Upper lobe of left lung (tissue), 4 donors: ENCODE measurements around the gene C11orf97.

Source experiments
- POLR2A ChIP-seq, 4 donors: fragments of 450-650 bp; IDR thresholded peaks; one replicate each; pipeline ENCODE4 v1.5.1; 2016 to 2017; ENCODE audit warnings: antibody characterized with exemption in 4 of 4, mild to moderate bottlenecking in 2 of 4
- POLR2AphosphoS5 ChIP-seq, 2 donors: sonication (generic); formaldehyde crosslinking; IDR thresholded peaks; one replicate each; pipeline ENCODE4 v1.5.1; 2017; ENCODE audit warnings: antibody characterized with exemption in 2 of 2
- TF ChIP-seq, protein P1 (sequence below), 6 experiments: fragments of 450-650 bp in 4 of 6; fragments of 200-600 bp in 2 of 6; sonication (generic) in 2 of 6; IDR thresholded peaks; one replicate each; pipeline ENCODE4 v1.5.1; 2016 to 2019; ENCODE audit warnings: antibody characterized with exemption in 6 of 6

DNA sequence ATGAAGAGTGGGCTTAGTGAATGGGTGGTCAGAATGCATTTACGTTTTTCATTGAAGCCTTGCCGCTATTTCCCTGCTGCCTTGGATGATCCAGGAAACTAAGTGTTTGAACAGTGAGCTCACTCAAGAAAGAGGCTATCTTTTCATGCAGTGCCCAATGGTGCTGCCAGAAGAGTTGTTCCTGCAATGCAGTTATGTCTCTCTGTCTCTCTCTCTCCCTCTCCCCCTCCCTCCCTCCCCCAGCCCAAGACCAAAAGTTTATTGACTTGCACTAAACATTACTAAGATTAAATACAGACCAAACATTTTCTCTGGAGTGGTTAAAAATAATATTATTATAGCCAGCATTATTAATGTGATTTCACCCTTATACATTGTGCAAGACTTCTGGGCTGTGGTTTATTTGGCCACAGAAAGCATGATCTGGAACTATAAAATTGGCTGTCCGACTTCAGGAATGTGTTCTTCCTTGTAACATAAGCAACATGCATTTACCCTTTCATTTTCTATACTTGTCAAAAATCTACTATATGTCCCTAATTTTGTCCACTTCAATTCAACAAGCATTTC lies 24.9 kb downstream of the C11orf97 start:
- TF ChIP-seq, protein P1, sequence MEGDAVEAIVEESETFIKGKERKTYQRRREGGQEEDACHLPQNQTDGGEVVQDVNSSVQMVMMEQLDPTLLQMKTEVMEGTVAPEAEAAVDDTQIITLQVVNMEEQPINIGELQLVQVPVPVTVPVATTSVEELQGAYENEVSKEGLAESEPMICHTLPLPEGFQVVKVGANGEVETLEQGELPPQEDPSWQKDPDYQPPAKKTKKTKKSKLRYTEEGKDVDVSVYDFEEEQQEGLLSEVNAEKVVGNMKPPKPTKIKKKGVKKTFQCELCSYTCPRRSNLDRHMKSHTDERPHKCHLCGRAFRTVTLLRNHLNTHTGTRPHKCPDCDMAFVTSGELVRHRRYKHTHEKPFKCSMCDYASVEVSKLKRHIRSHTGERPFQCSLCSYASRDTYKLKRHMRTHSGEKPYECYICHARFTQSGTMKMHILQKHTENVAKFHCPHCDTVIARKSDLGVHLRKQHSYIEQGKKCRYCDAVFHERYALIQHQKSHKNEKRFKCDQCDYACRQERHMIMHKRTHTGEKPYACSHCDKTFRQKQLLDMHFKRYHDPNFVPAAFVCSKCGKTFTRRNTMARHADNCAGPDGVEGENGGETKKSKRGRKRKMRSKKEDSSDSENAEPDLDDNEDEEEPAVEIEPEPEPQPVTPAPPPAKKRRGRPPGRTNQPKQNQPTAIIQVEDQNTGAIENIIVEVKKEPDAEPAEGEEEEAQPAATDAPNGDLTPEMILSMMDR (IDR thresholded peaks at IDR 0.05): no peak
- TF ChIP-seq POLR2A (IDR thresholded peaks at IDR 0.05) (no peak), POLR2AphosphoS5 (IDR thresholded peaks at IDR 0.05) (no peak)
